ENCODE data around the gene AGO3. TPM values are rescaled to one million over a fixed set of nuclear protein-coding genes. Genes with fewer than 3 reads are reported as not detected.

Gene AGO3
- total RNA-seq, 1 donor from 2014 or later = 9.9 TPM

DNA sequence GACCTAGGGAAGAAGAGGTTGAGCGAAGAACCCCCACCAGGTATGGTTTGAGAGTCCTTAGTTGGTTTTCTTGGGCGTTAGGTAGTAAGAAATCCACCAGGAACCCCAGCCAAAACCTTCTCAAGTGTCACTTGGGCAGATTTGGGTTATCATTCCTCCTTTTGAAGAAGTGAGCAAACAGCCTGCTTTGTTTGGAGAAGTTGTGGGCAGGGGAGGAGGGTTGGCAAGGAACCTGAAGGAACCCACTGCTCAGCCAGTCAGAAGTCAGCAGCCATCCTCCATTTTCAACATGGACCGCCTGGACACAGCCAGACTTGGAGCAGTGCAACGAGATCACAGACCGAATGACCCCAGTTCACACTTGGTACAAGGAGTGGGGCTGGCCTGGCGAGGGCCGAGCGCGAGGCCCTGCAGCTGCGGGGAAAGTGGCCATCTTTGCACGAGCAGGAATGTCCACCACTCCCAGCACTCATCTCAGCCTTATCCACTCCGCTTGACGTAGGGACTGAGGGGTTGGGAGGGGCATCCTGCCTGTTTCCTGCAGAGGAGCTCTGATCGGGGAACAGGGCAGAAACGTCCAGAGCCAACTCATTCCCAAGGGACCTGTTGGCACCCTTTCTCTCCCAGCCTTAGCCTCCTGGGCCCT lies 165.0 kb downstream of the AGO3 start:
- DNase-seq (ENCODE audit: low read depth) = no peak
- no peak overlapping the region for H3K4me3 ChIP-seq (ENCODE audit: low read depth, low read length)
- peaks cover 10% of the 10 kb centered on the region for H3K36me3 ChIP-seq (ENCODE audit: control insufficient read depth, insufficient read depth, low read length)
- H3K27me3 ChIP-seq (ENCODE audit: control insufficient read depth, insufficient read depth, low read length) = no peaks in the 10 kb centered on the region
- TF ChIP-seq, protein P1, sequence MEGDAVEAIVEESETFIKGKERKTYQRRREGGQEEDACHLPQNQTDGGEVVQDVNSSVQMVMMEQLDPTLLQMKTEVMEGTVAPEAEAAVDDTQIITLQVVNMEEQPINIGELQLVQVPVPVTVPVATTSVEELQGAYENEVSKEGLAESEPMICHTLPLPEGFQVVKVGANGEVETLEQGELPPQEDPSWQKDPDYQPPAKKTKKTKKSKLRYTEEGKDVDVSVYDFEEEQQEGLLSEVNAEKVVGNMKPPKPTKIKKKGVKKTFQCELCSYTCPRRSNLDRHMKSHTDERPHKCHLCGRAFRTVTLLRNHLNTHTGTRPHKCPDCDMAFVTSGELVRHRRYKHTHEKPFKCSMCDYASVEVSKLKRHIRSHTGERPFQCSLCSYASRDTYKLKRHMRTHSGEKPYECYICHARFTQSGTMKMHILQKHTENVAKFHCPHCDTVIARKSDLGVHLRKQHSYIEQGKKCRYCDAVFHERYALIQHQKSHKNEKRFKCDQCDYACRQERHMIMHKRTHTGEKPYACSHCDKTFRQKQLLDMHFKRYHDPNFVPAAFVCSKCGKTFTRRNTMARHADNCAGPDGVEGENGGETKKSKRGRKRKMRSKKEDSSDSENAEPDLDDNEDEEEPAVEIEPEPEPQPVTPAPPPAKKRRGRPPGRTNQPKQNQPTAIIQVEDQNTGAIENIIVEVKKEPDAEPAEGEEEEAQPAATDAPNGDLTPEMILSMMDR (IDR thresholded peaks at IDR 0.05; ENCODE audit: insufficient read depth, low read length, poor library complexity, severe bottlenecking) = no peak

DNA sequence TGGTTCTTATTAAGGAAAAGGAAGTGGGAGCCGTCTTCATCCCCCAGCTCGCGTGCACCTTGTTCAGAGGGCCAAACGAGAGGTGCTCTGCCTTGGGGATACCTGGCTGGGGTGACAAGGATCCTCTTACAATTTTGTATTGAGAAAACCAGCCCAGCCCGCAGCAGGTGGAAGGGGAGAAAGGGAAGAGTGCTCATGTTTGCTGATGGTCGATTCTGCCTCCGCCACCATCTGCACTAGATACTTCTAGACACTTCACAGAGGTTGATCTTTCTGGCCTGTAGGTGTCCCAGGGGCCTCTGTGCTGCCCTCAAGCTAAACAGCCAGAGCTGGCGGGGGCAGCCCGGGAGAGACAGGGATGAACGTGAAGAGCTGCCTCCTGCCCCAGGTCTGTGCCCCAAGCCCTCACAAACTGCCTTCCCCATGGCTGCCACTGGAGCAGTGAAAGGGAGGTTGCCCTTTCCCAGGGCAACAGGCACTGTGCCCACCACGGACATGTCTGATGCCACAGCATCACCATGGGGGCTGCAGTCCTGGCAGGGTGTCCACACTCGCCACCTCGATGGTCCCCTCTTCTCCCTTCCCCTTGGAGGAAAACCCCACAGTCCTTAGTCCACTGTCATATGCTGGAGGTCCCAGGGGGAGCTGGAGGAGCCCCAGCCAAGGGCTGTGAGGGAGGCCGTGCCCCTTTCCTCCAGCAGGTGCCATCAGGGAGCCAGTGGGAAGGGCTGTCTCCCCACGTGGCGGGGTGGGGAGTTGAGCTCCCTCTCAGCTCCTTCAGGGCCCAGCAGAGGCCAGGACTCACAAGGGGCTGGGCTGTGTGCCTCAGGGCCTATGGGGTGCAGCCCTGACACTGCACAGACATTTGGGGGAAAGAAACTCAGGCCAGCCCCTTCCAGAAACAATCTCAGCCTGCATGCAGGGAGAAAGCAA lies 165.9 kb downstream of the AGO3 start:
- Histone ChIP-seq H3K27me3 (ENCODE audit: control insufficient read depth, insufficient read depth, low read length) (no peaks in the 10 kb centered on the region), H3K4me3 (ENCODE audit: low read depth, low read length) (no peak overlapping the region), H3K36me3 (ENCODE audit: control insufficient read depth, insufficient read depth, low read length) (peaks cover 10% of the 10 kb centered on the region)
- no peak for DNase-seq (ENCODE audit: low read depth)
- TF ChIP-seq, protein P1 (IDR thresholded peaks at IDR 0.05; ENCODE audit: insufficient read depth, low read length, poor library complexity, severe bottlenecking) = peak; percentile 41

DNA sequence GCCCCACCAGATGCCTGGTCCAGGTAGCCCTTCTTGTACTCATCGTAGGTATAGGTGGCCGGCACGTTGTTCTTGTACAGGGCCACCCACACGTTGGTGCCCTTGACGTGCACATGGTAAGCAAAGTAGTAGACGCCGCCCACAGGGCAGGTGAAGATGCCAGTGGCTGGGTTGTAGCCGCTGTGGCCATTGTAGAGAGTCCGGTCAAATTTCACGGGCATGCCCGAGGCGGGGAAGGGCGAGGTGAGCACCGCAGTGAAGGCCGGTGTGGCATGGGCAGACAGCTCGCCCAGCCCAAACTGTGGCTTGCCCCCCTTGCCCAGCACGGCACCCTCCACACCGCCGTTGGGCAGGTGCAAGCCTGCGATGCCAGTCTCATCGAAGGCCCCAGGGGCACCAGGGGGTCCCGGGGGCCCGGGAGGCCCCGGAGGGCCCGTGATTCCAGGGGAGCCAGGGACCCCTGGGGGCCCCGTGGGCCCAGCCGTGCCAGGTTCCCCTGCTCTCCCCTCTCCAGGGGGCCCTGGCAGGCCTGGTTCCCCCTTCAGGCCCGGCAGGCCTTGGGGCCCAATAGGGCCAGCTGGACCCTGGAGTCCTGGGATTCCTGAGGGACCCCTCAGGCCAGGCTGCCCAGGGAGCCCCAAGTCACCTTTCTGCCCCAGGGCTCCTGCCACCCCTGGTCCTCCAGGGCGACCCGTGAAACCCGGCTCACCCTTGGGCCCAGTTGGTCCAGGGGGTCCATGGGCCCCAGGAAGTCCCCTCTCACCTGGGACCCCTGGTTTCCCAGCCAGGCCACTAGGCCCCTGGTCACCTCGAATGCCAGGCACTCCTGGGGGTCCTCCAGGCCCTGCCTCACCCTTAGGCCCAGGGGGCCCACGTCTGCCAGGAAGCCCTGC lies 167.0 kb downstream of the AGO3 start:
- TF ChIP-seq, protein P1 (IDR thresholded peaks at IDR 0.05; ENCODE audit: insufficient read depth, low read length, poor library complexity, severe bottlenecking) = no peak
- H3K4me3 ChIP-seq (ENCODE audit: low read depth, low read length) = no peak overlapping the region
- peaks cover 8% of the 10 kb centered on the region for H3K36me3 ChIP-seq (ENCODE audit: control insufficient read depth, insufficient read depth, low read length)
- no peaks in the 10 kb centered on the region for H3K27me3 ChIP-seq (ENCODE audit: control insufficient read depth, insufficient read depth, low read length)
- no peak for DNase-seq (ENCODE audit: low read depth)

DNA sequence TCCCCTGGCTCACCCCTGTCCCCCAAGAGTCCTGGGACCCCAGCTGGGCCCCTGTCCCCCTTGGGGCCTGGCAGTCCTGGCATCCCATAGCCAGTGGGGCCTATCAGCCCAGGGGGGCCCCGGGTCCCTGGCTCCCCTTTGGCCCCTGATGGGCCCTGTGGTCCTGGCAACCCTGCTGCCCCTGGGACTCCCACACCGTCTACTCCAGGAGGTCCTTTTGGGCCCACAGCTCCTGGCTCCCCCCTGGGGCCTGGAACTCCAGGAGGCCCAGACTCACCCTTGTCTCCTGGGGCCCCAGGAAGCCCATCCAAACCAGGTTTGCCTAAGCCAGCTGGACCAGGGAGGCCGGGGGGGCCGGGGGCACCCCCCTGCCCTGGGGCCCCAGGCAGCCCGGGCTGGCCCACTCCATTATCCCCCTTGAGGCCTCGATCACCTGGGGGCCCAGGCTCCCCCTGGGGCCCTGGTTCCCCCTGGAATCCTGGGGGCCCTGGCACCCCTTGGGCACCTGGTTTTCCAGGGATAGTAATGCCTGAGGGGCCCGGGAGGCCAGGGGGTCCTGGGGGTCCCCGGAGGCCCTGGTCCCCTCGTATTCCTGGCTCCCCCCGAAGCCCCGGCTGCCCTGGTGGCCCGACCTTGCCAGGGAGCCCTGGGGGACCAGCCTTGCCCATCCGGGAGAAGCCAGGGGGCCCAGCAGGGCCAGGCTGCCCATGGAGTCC lies 167.9 kb downstream of the AGO3 start:
- Histone ChIP-seq H3K36me3 (ENCODE audit: control insufficient read depth, insufficient read depth, low read length) (peaks cover 5% of the 10 kb centered on the region), H3K27me3 (ENCODE audit: control insufficient read depth, insufficient read depth, low read length) (no peaks in the 10 kb centered on the region), H3K4me3 (ENCODE audit: low read depth, low read length) (no peak overlapping the region)
- TF ChIP-seq, protein P1 (IDR thresholded peaks at IDR 0.05; ENCODE audit: insufficient read depth, low read length, poor library complexity, severe bottlenecking) = no peak
- DNase-seq (ENCODE audit: low read depth) = no peak

DNA sequence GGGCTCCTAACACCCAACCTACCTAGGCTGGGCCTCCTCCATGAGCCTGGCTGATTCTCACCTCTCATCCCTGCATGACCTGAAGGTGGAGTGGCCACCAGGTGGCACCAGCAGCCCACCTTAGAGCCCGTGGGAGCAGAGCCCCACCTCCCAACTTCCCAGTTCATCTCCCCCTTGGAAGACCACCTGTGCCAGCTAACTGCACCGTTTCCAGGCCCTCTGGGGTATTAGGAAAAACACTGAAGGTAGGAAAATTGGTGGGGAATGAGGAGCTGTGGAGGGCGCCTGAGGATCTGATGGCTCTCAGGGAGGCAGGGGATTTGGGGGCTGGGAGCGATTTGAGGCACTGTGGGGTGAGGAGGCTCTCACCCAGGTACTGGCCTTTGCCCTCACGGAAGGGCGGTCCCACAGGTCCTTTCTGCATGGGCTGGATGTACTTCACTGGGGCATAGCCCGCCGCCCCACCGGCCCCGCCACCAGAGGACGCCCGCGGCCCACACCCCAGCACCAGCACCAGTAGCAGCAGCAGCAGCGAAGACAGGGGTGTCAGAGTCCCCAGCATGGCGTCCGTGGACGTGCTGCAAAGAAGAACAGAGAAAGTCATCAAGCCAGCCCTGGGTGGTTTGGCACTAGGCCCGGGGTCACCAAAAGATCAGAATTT lies 168.9 kb downstream of the AGO3 start:
- Histone ChIP-seq H3K36me3 (ENCODE audit: control insufficient read depth, insufficient read depth, low read length) (peaks cover 3% of the 10 kb centered on the region), H3K27me3 (ENCODE audit: control insufficient read depth, insufficient read depth, low read length) (no peaks in the 10 kb centered on the region), H3K4me3 (ENCODE audit: low read depth, low read length) (no peak overlapping the region)
- TF ChIP-seq, protein P1 (IDR thresholded peaks at IDR 0.05; ENCODE audit: insufficient read depth, low read length, poor library complexity, severe bottlenecking) = peak; percentile 82
- no peak for DNase-seq (ENCODE audit: low read depth)

Data from kidney epithelial cell (primary cell).